HepG2 (cell line): ENCODE results near the gene EVI5. TPM values are rescaled to one million over a fixed set of nuclear protein-coding genes. Genes with fewer than 3 reads are reported as not detected.

ENCODE experiments used
- polyA plus RNA-seq, 8 experiments: library from polyadenylated mRNA; depleted of rRNA in 3 of 8; stranded (reverse) in 7 of 8; unstranded in 1 of 8; fragments of >200 nt; fragmentation: Illumina TruSeq in 4 of 8; extraction: Trizol in 4 of 8; gene quantifications; 2 replicates each; pipeline versions ENCODE4 v1.2.1 to v1.2.3, GENCODE V29; 2011 to 2016; ENCODE audit warnings: low read depth in 4 of 8, missing spikeins in 1 of 8, mixed read lengths in 1 of 8; ENCODE audit not compliant: insufficient read depth in 1 of 8
- total RNA-seq, 5 experiments: library from RNA; depleted of rRNA; stranded (reverse); fragments of >200 nt; fragmentation: Illumina TruSeq; extraction: Trizol; gene quantifications; 2 replicates each; pipeline ENCODE4 v1.2.3, GENCODE V29; 2016; ENCODE audit warnings: low read depth in 1 of 5
- TF ChIP-seq, protein P1 (sequence below): sonication (generic); formaldehyde crosslinking; IDR thresholded peaks from 2 replicates; pipeline ENCODE4 v1.5.0; 2020; ENCODE audit warnings: mild to moderate bottlenecking, missing genetic modification reagents, borderline replicate concordance

The EVI5 gene
- total and polyA plus RNA-seq, 2 of the 13 experiments (the other 11 are each of a cell fraction or from before 2014, with no cell fraction given): 4.0 to 12.6 TPM

- TF ChIP-seq, protein P1, sequence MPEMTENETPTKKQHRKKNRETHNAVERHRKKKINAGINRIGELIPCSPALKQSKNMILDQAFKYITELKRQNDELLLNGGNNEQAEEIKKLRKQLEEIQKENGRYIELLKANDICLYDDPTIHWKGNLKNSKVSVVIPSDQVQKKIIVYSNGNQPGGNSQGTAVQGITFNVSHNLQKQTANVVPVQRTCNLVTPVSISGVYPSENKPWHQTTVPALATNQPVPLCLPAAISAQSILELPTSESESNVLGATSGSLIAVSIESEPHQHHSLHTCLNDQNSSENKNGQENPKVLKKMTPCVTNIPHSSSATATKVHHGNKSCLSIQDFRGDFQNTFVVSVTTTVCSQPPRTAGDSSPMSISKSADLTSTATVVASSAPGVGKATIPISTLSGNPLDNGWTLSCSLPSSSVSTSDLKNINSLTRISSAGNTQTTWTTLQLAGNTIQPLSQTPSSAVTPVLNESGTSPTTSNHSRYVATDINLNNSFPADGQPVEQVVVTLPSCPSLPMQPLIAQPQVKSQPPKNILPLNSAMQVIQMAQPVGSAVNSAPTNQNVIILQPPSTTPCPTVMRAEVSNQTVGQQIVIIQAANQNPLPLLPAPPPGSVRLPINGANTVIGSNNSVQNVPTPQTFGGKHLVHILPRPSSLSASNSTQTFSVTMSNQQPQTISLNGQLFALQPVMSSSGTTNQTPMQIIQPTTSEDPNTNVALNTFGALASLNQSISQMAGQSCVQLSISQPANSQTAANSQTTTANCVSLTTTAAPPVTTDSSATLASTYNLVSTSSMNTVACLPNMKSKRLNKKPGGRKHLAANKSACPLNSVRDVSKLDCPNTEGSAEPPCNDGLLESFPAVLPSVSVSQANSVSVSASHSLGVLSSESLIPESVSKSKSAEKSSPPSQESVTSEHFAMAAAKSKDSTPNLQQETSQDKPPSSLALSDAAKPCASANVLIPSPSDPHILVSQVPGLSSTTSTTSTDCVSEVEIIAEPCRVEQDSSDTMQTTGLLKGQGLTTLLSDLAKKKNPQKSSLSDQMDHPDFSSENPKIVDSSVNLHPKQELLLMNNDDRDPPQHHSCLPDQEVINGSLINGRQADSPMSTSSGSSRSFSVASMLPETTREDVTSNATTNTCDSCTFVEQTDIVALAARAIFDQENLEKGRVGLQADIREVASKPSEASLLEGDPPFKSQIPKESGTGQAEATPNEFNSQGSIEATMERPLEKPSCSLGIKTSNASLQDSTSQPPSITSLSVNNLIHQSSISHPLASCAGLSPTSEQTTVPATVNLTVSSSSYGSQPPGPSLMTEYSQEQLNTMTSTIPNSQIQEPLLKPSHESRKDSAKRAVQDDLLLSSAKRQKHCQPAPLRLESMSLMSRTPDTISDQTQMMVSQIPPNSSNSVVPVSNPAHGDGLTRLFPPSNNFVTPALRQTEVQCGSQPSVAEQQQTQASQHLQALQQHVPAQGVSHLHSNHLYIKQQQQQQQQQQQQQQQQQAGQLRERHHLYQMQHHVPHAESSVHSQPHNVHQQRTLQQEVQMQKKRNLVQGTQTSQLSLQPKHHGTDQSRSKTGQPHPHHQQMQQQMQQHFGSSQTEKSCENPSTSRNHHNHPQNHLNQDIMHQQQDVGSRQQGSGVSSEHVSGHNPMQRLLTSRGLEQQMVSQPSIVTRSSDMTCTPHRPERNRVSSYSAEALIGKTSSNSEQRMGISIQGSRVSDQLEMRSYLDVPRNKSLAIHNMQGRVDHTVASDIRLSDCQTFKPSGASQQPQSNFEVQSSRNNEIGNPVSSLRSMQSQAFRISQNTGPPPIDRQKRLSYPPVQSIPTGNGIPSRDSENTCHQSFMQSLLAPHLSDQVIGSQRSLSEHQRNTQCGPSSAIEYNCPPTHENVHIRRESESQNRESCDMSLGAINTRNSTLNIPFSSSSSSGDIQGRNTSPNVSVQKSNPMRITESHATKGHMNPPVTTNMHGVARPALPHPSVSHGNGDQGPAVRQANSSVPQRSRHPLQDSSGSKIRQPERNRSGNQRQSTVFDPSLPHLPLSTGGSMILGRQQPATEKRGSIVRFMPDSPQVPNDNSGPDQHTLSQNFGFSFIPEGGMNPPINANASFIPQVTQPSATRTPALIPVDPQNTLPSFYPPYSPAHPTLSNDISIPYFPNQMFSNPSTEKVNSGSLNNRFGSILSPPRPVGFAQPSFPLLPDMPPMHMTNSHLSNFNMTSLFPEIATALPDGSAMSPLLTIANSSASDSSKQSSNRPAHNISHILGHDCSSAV (CRISPR knock-in tag): no peak
Measured at GRCh38 chr1:92483610-92484471, 301.1 kb downstream of the EVI5 start (continued).
